ENCODE data around the gene SERPINE2.
"Not testable (repeated sequence)": the region's sequence is repeated elsewhere in the genome, so short reads cannot be mapped to it uniquely, and the experiment has no call there.

Gene SERPINE2

GRCh38 chr2:224011837-224012236 is 27.2 kb downstream of the SERPINE2 start:
- DNase-seq (ENCODE audit: low read depth in 2 of 2): no peak

GRCh38 chr2:224009605-224010315 is 29.3 kb downstream of the SERPINE2 start:
- DNase-seq (ENCODE audit: low read depth in 2 of 2): no peak

GRCh38 chr2:224008702-224009261 is 30.3 kb downstream of the SERPINE2 start:
- no peak for DNase-seq (ENCODE audit: low read depth in 2 of 2)

GRCh38 chr2:224004105-224004695 is 34.9 kb downstream of the SERPINE2 start:
- DNase-seq (ENCODE audit: low read depth in 2 of 2): no peak

GRCh38 chr2:224000662-224001061 is 38.4 kb downstream of the SERPINE2 start:
- DNase-seq (ENCODE audit: low read depth in 2 of 2): not testable (repeated sequence)

GRCh38 chr2:223999862-224000261 is 39.2 kb downstream of the SERPINE2 start:
- DNase-seq (ENCODE audit: low read depth in 2 of 2): no peak

- no peak for DNase-seq (ENCODE audit: low read depth in 2 of 2)
Measured at GRCh38 chr2:223998948-223999347, 40.1 kb downstream of the SERPINE2 start.

- DNase-seq (ENCODE audit: low read depth in 2 of 2): no peak
Measured at GRCh38 chr2:223997938-223998337, 41.1 kb downstream of the SERPINE2 start.

GRCh38 chr2:223996391-223996790 is 42.7 kb downstream of the SERPINE2 start:
- no peak for DNase-seq (ENCODE audit: low read depth in 2 of 2)

- peak; percentile 46 to 52 for DNase-seq (ENCODE audit: low read depth in 2 of 2)
Measured at GRCh38 chr2:223995569-223995968, 43.5 kb downstream of the SERPINE2 start.

GRCh38 chr2:223994562-223995162 is 44.4 kb downstream of the SERPINE2 start:
- no peak for DNase-seq (ENCODE audit: low read depth in 2 of 2)

- DNase-seq (ENCODE audit: low read depth in 2 of 2): peak; percentile 76 to 80
Measured at GRCh38 chr2:223993634-223994232, 45.4 kb downstream of the SERPINE2 start.

- no peak for DNase-seq (ENCODE audit: low read depth in 2 of 2)
Measured at GRCh38 chr2:223991611-223992010, 47.5 kb downstream of the SERPINE2 start.

- no peak for DNase-seq (ENCODE audit: low read depth in 2 of 2)
Measured at GRCh38 chr2:223989856-223990232, 49.2 kb downstream of the SERPINE2 start.

- DNase-seq (ENCODE audit: low read depth in 2 of 2): no peak
Measured at GRCh38 chr2:223989206-223989855, 49.8 kb downstream of the SERPINE2 start.

- DNase-seq (ENCODE audit: low read depth in 2 of 2): no peak
Measured at GRCh38 chr2:223981241-223981640, 57.8 kb downstream of the SERPINE2 start.

- no peak for DNase-seq (ENCODE audit: low read depth in 2 of 2)
Measured at GRCh38 chr2:223980803-223981202, 58.3 kb downstream of the SERPINE2 start.

- no peak for DNase-seq (ENCODE audit: low read depth in 2 of 2)
Measured at GRCh38 chr2:223980397-223980735, 58.7 kb downstream of the SERPINE2 start.

GRCh38 chr2:223979730-223980396 is 59.2 kb downstream of the SERPINE2 start:
- peak in 1 of 2 experiments; percentile 28 for DNase-seq (ENCODE audit: low read depth in 2 of 2)

GRCh38 chr2:223978451-223978850 is 60.6 kb downstream of the SERPINE2 start:
- no peak for DNase-seq (ENCODE audit: low read depth in 2 of 2)

GRCh38 chr2:223976635-223977226 is 62.4 kb downstream of the SERPINE2 start:
- DNase-seq (ENCODE audit: low read depth in 2 of 2): peak; percentile 57
